ENCODE data around the gene TRA2B. TPM values are rescaled to one million over a fixed set of nuclear protein-coding genes. Genes with fewer than 3 reads are reported as not detected.
A peak's percentile ranks its signal among the peaks of the same experiment; 100 is the strongest.

The TRA2B gene
- total and polyA plus RNA-seq, 2 donors (not counting 3 experiments of a cell fraction or from before 2014, with no cell fraction given): 173 to 199 TPM

- no peak for TF ChIP-seq FOS (IDR thresholded peaks at IDR 0.05; ENCODE audit: borderline replicate concordance, insufficient read depth, low read length)
- TF ChIP-seq EZH2 (IDR thresholded peaks at IDR 0.05; ENCODE audit: borderline replicate concordance, low read depth, low read length, severe bottlenecking): no peak
- TF ChIP-seq POLR2A (IDR thresholded peaks at IDR 0.05; ENCODE audit: low read depth, low read length): no peak
- TF ChIP-seq JUN (IDR thresholded peaks at IDR 0.05; ENCODE audit: borderline replicate concordance, insufficient read depth, insufficient read length, low read depth): no peak
- TF ChIP-seq, protein P1, sequence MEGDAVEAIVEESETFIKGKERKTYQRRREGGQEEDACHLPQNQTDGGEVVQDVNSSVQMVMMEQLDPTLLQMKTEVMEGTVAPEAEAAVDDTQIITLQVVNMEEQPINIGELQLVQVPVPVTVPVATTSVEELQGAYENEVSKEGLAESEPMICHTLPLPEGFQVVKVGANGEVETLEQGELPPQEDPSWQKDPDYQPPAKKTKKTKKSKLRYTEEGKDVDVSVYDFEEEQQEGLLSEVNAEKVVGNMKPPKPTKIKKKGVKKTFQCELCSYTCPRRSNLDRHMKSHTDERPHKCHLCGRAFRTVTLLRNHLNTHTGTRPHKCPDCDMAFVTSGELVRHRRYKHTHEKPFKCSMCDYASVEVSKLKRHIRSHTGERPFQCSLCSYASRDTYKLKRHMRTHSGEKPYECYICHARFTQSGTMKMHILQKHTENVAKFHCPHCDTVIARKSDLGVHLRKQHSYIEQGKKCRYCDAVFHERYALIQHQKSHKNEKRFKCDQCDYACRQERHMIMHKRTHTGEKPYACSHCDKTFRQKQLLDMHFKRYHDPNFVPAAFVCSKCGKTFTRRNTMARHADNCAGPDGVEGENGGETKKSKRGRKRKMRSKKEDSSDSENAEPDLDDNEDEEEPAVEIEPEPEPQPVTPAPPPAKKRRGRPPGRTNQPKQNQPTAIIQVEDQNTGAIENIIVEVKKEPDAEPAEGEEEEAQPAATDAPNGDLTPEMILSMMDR (IDR thresholded peaks at IDR 0.05; ENCODE audit: extremely low read depth in 1 of 2, insufficient read depth in 1 of 2, low read depth in 1 of 2, low read length in 2 of 2): no peak
- TF ChIP-seq MYC (IDR thresholded peaks at IDR 0.05; ENCODE audit: low read depth, low read length): no peak
- TF ChIP-seq GATA2 (IDR thresholded peaks at IDR 0.05; ENCODE audit: insufficient read depth, insufficient read length, low read depth, low read length): no peak
- TF ChIP-seq, protein P2, sequence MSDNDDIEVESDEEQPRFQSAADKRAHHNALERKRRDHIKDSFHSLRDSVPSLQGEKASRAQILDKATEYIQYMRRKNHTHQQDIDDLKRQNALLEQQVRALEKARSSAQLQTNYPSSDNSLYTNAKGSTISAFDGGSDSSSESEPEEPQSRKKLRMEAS (IDR thresholded peaks at IDR 0.05; ENCODE audit: insufficient read depth, insufficient read length): no peak
- no peak for TF ChIP-seq POLR2AphosphoS5 (IDR thresholded peaks at IDR 0.05; ENCODE audit: insufficient read depth, low read depth, low read length)
- Histone ChIP-seq H3K4me3 (replicated peaks in 1 of 3; ENCODE audit: insufficient read depth in 1 of 3, low read depth in 1 of 3, low read length in 3 of 3) (no peak overlapping the region), H4K20me1 (replicated peaks; ENCODE audit: control insufficient read depth, extremely low read depth, insufficient read depth, low read length) (no peaks in the 10 kb centered on the region), H2AFZ (ENCODE audit: low read depth, low read length) (no peak overlapping the region), H3K4me1 (ENCODE audit: control insufficient read depth, extremely low read depth, insufficient read depth, low read length) (peaks cover 6% of the 10 kb centered on the region), H3K9me3 (replicated peaks; ENCODE audit: control insufficient read depth, insufficient read depth, low read length) (no peaks in the 10 kb centered on the region), H3K4me2 (ENCODE audit: insufficient read depth, low read length) (no peak overlapping the region), H3K27me3 (ENCODE audit: control insufficient read depth in 2 of 2, insufficient read depth in 2 of 2, low read length in 2 of 2) (no peaks in the 10 kb centered on the region), H3K36me3 (ENCODE audit: control insufficient read depth in 2 of 2, extremely low read depth in 1 of 2, insufficient read depth in 2 of 2, low read length in 2 of 2) (no peaks in the 10 kb centered on the region), H3K9ac (replicated peaks; ENCODE audit: extremely low read depth, insufficient read depth, low read length) (no peak overlapping the region), H3K9me1 (replicated peaks; ENCODE audit: control insufficient read depth, extremely low read depth, insufficient read depth, low read length) (no peaks in the 10 kb centered on the region), H3K79me2 (ENCODE audit: control insufficient read depth, insufficient read depth, low read length) (no peaks in the 10 kb centered on the region), H3K27ac (ENCODE audit: insufficient read depth, low read depth, low read length) (no peak overlapping the region)
- BruUV-seq (replicated peaks): no TSS peak
- DNase-seq (ENCODE audit: low read depth, low spot score) (peak; percentile 5), FAIRE-seq (no peak)
- intact Hi-C loops (cut with micrococcal nuclease): loop anchor here (2.0 to 10.0 kb wide), 4 partner anchors 129 to 805 kb away; partner anchors contain the start of genes EIF4A2 and ETV5
- dilution Hi-C loops (cut with MboI; ENCODE audit: extremely low pct_ligation_motif_present, low sequenced_read_pairs): no loop called here
- POLR2A ChIA-PET: no interaction called here
- CTCF ChIA-PET: interaction anchor here (1.0 to 7.9 kb wide), 7 partner anchors 8 to 561 kb away, joined by 3 to 187 read pairs (median 7); no protein-coding TSS in a partner anchor
These were observed 41.9 kb upstream of the TRA2B start for GRCh38 chr3:185979721-185980121.

Measured in endothelial cell of umbilical vein (primary cell).